HUES48 (cell line): ENCODE data around the gene SPOP.
"Not testable (repeated sequence)": the region's sequence is repeated elsewhere in the genome, so short reads cannot be mapped to it uniquely, and the experiment has no call there.

ENCODE experiments used
- H3K27ac ChIP-seq: one replicate; pipeline ENCODE4 v1.7.0; 2013; ENCODE audit warnings: low read depth, low read length, inconsistent platforms
- H3K27me3 ChIP-seq: 2 replicates; pipeline ENCODE4 v1.6.1; 2013; ENCODE audit warnings: mild to moderate bottlenecking, low read length; ENCODE audit not compliant: control insufficient read depth, insufficient read depth
- H3K36me3 ChIP-seq: 2 replicates; pipeline ENCODE4 v1.6.1; 2013; ENCODE audit warnings: low read length; ENCODE audit not compliant: control insufficient read depth, insufficient read depth
- H3K4me1 ChIP-seq: 2 replicates; pipeline ENCODE4 v1.6.1; 2013; ENCODE audit warnings: mild to moderate bottlenecking, low read length; ENCODE audit not compliant: control insufficient read depth, insufficient read depth
- H3K4me3 ChIP-seq: 2 replicates; pipeline ENCODE4 v1.5.1; 2013; ENCODE audit warnings: mild to moderate bottlenecking, low read depth, low read length
- H3K9ac ChIP-seq: 2 replicates; pipeline ENCODE4 v1.6.1; 2013; ENCODE audit warnings: mild to moderate bottlenecking, low read depth, low read length, moderate library complexity
- H3K9me3 ChIP-seq: 2 replicates; pipeline ENCODE4 v1.6.1; 2013; ENCODE audit warnings: low read length; ENCODE audit not compliant: control insufficient read depth, insufficient read depth

The SPOP gene

DNA sequence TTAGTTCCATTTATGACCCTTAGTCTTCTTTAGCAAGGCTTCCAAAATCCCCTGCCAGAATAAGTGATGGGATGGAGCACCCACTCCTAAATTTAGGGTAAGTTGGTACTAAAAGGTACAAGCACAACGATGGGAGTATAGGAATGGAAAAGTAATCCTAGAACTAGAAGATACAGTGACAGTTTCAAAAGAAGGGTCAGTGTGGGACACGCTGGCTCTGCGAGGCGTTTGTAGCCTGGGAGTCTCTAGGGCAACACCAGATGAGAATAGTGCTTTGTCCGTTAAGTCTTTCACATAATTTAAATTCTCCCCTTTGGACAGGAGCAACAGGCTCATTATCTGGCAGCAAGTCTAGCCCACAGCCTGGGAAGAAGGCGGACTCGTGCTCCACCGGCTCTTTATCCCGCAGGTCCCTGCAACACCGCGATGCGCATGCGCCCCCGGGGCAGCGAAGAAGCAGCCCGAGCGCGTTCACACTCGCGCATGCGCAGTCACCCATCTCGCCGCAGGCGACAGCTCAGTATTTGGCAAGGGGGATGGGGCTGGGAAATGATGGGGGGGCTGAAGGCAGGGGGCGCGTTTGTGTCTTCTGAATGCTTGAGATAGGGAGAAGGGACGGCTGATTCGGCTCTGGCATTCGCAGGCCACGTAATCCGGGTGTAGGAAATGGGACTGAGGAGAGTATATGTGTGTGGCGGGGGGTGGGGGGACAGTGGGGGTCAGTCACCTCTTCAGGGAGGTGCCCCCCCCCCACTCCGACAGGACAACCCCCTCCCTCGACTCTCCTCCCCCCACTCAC lies 564 bp downstream of the SPOP start:
- Histone ChIP-seq H3K27ac (peak overlapping the region; percentile 95), H3K4me3 (peak overlapping the region; percentile 88)

DNA sequence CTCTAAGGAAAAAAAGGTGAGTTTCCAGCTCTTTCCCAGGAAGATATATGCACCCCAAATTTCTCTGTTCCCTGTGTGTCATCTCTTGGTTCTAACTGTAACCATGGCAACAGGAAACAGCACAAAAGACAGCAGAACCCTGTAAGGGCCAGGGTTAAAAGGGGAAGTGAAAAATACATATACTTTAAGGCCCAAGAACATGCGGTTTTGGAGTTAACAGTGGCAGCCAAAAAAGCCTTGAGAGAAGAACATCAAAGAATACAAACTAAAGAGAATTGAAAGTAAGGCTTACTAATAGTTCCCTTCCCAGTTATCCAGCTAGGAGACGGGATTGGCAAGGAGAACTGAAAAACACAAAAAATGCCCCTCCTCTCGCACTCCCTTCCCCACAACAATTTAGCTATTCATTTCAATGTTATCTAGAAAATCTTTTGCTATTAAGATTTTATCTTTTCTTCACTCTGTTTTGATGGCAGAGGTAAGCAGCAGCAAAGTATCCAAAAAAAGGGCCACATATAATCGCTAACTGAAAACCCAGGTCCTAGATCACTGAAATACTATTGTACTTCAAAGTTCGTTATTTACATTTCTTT lies 1.5 kb downstream of the SPOP start:
- H3K9me3 ChIP-seq = peaks cover 4% of the 10 kb centered on the region; the same call in 1 of the 2 replicates
- H3K9ac ChIP-seq = peak overlapping the region; percentile 17; the same call in 1 of the 2 replicates
- peak overlapping the region; percentile 88 for H3K4me3 ChIP-seq
- H3K27me3 ChIP-seq = no peaks in the 10 kb centered on the region
- H3K36me3 ChIP-seq = peaks cover 7% of the 10 kb centered on the region
- H3K27ac ChIP-seq = peak overlapping the region; percentile 95
- H3K4me1 ChIP-seq = peaks cover 12% of the 10 kb centered on the region; the same call in 1 of the 2 replicates

More for the DNA sequence above, 564 bp downstream of the SPOP start:
- no peaks in the 10 kb centered on the region for H3K27me3 ChIP-seq
- peaks cover 7% of the 10 kb centered on the region for H3K36me3 ChIP-seq
- H3K4me1 ChIP-seq = peaks cover 12% of the 10 kb centered on the region; the same call in 1 of the 2 replicates
- peaks cover 4% of the 10 kb centered on the region; the same call in 1 of the 2 replicates for H3K9me3 ChIP-seq
- H3K9ac ChIP-seq = peak overlapping the region; percentile 61

DNA sequence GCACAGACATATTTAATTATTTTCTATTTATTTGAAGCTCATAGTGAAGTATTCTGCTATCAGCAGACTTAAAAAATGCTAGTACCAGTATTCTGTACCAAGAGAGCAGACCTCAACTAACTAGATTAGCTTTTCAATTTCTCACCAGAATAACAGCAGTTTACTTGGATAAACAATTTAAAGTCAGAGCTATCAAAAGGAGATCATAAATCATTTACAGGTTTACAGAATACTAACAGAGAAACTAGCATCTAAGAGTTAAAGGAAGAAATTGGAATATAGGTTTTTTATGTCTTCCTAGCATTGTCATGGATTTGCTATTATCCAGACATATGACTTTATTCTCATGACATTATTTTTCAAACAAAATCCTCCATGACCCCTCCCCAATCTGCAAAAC lies 3.4 kb downstream of the SPOP start:
- Histone ChIP-seq H3K27me3 (no peaks in the 10 kb centered on the region), H3K4me3 (no peak overlapping the region), H3K36me3 (peaks cover 7% of the 10 kb centered on the region), H3K9ac (no peak overlapping the region), H3K27ac (no peak overlapping the region), H3K4me1 (peaks cover 12% of the 10 kb centered on the region; the same call in 1 of the 2 replicates), H3K9me3 (peaks cover 4% of the 10 kb centered on the region; the same call in 1 of the 2 replicates)

DNA sequence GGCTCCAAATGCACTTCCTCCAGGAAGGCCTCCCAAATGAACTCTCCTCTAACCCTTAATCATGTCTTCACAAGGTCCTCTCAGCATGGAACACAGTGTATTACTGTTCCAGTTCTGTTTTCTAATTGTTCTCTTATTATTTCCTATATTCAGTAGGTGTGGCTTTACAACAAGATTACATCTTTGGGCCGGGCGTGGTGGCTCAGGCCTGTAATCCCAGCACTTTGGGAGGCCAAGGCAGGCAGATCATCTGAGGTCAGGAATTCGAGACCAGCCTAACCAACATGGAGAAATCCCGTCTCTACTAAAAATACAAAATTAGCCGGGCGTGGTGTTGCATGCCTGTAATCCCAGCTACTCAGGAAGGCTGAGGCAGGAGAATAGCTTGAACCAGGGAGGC lies 4.2 kb downstream of the SPOP start:
- not testable (repeated sequence) for H3K9ac ChIP-seq, H3K36me3 ChIP-seq, H3K4me3 ChIP-seq, H3K27ac ChIP-seq, H3K9me3 ChIP-seq, H3K27me3 ChIP-seq
- peaks cover 12% of the 10 kb centered on the region; the same call in 1 of the 2 replicates for H3K4me1 ChIP-seq

DNA sequence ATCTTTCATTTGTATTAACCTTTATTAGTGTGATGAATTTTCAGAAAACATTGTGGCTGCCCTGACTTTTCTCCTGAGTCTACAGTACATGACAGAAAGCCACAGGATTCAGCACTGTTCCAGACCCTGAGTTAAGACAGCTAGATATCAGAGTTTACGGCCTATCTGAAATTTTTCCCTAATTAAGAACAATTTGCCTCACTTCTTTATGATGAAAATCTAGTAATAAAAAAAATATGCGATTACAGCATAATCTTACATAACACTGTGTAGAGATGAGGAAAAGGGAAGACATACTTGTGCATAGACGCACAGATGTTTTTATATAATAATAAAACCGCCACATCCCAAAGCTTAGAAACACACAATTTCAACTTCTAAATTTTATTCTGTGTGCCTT lies 7.3 kb downstream of the SPOP start:
- Histone ChIP-seq H3K4me1 (no peaks in the 10 kb centered on the region), H3K36me3 (peaks cover 7% of the 10 kb centered on the region), H3K4me3 (no peak overlapping the region), H3K9ac (no peak overlapping the region), H3K27me3 (no peaks in the 10 kb centered on the region), H3K9me3 (no peaks in the 10 kb centered on the region), H3K27ac (no peak overlapping the region)

DNA sequence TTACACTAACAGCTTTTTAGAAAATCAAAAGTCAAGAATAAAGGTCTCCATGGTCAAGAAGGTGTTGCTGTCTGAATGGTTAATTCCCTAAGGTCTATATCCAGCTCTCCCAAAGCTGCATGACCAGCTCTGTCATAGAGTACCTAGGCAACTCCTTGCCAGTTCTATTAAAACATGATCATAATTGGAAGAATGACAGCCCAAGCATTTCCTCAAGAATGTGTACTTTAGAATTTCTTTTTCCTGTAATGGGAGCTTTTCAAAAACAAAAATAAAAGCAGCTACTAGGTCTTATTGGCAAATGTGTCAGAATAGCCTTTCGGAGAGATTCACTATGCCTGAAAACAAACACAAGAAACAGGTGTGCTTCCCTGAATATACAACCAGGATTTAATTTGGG lies 7.9 kb downstream of the SPOP start:
- Histone ChIP-seq H3K27me3 (no peaks in the 10 kb centered on the region), H3K9ac (no peak overlapping the region), H3K27ac (no peak overlapping the region), H3K4me1 (no peaks in the 10 kb centered on the region), H3K4me3 (no peak overlapping the region), H3K9me3 (no peaks in the 10 kb centered on the region), H3K36me3 (peaks cover 3% of the 10 kb centered on the region)

DNA sequence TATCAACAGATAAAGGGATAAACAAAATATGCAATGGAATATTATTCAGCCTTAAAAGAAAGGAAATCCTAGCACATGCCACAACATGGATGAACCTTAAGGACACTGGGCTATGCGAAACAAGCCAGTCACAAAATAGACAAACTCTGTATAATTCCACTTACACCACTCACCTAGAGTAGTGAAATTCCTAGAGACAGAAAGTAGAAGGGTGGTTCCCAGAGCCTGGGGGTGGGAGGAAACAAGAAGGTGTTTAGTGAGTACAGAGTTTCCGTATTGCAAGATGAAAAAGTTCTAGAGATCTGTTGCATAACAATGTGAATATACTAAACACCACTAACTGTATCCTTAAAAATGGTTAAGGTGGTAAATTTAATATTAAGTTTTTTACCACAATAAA lies 10.0 kb downstream of the SPOP start:
- H3K36me3 ChIP-seq = no peaks in the 10 kb centered on the region; the same call in 1 of the 2 replicates
- H3K4me1 ChIP-seq = no peaks in the 10 kb centered on the region
- H3K27ac ChIP-seq = no peak overlapping the region
- H3K4me3 ChIP-seq = no peak overlapping the region
- no peaks in the 10 kb centered on the region for H3K9me3 ChIP-seq
- no peak overlapping the region for H3K9ac ChIP-seq
- H3K27me3 ChIP-seq = no peaks in the 10 kb centered on the region

DNA sequence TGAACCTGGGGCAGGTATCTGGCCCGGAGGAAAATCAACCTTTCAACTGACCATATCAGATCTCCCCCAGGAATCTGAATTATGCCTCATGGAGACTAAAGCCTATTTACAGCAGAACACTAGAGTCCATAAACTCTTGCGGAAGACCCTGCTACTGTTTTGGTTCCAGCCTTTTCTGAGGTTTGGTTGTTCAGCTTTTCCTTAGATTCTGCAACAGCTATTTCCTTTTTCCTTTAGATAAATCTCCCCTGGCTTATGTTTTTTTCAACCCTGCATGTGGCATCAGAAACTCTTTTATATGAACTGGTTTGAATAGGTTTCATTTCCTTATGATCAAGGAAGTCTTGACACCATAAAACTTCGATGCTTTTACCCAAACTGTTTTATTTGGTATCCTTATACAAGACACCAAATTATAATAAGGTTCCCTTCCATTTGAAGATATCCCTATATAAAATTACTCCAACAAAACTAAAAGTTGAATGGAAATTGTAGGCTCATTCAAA lies 13.1 kb downstream of the SPOP start:
- Histone ChIP-seq H3K4me3 (no peak overlapping the region), H3K4me1 (no peaks in the 10 kb centered on the region), H3K27me3 (no peaks in the 10 kb centered on the region), H3K9ac (no peak overlapping the region), H3K36me3 (no peaks in the 10 kb centered on the region; the same call in 1 of the 2 replicates), H3K27ac (no peak overlapping the region), H3K9me3 (no peaks in the 10 kb centered on the region)

DNA sequence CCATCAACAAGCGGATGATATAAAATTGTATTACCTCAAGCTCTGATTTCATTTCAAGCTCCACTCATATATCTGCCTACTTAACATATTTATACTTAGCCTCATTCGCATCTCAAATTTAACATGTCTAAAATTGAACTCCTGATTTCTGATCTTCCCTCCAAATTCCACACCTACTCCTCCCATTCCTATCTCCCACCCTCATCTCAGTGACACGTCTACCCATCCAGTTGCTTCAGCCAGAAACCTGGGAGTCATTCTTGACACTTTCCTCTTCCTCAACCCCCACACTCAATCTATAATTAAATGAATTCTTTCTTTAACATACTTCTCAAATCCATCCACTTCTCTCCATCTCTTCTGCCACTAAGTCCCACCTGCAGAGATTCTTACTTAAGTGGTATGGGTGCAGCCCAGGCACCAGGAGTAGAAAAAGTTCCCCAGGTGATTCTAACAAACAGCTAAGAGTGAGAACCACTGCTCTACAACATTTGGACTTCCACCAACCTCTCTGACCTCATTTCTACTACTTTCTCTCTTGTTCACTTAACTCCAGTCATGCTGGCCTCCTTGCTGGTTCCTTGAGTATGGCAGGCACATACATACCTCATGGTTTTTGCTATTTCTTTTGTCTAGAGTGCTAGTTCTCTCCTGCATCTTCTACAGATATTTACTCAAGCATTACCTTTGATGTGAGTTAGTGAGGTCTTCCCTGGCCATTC lies 18.1 kb downstream of the SPOP start:
- H3K9ac ChIP-seq = no peak overlapping the region
- no peaks in the 10 kb centered on the region for H3K9me3 ChIP-seq
- H3K27ac ChIP-seq = no peak overlapping the region
- no peaks in the 10 kb centered on the region; the same call in 1 of the 2 replicates for H3K36me3 ChIP-seq
- H3K4me3 ChIP-seq = no peak overlapping the region
- H3K4me1 ChIP-seq = no peaks in the 10 kb centered on the region
- H3K27me3 ChIP-seq = no peaks in the 10 kb centered on the region

DNA sequence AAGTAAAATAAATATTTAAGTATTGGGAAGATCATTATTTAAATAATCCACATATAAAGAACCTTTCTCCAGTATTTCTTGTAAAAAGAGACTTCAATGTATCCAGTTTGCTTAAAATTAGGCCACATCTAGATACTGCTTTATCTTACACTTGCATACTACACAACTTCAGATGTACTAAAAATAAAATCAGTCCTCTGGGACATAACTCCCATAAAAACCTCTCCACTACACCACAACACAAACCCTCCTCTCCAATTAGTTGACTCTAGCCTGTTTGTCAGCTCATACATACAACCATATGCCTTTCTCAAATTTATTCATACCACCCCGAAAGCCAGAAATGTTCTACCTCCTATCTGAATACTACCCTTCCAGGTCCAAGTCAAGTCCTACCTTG lies 21.6 kb downstream of the SPOP start:
- Histone ChIP-seq H3K4me1 (no peaks in the 10 kb centered on the region), H3K36me3 (no peaks in the 10 kb centered on the region), H3K9me3 (no peaks in the 10 kb centered on the region), H3K27ac (no peak overlapping the region), H3K9ac (no peak overlapping the region), H3K27me3 (no peaks in the 10 kb centered on the region), H3K4me3 (no peak overlapping the region)
